ENCODE measurements around the gene TCF7L1.
"Not testable (repeated sequence)": the region's sequence is repeated elsewhere in the genome, so short reads cannot be mapped to it uniquely, and the experiment has no call there.

TCF7L1 gene, protein sequence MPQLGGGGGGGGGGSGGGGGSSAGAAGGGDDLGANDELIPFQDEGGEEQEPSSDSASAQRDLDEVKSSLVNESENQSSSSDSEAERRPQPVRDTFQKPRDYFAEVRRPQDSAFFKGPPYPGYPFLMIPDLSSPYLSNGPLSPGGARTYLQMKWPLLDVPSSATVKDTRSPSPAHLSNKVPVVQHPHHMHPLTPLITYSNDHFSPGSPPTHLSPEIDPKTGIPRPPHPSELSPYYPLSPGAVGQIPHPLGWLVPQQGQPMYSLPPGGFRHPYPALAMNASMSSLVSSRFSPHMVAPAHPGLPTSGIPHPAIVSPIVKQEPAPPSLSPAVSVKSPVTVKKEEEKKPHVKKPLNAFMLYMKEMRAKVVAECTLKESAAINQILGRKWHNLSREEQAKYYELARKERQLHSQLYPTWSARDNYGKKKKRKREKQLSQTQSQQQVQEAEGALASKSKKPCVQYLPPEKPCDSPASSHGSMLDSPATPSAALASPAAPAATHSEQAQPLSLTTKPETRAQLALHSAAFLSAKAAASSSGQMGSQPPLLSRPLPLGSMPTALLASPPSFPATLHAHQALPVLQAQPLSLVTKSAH

DNA sequence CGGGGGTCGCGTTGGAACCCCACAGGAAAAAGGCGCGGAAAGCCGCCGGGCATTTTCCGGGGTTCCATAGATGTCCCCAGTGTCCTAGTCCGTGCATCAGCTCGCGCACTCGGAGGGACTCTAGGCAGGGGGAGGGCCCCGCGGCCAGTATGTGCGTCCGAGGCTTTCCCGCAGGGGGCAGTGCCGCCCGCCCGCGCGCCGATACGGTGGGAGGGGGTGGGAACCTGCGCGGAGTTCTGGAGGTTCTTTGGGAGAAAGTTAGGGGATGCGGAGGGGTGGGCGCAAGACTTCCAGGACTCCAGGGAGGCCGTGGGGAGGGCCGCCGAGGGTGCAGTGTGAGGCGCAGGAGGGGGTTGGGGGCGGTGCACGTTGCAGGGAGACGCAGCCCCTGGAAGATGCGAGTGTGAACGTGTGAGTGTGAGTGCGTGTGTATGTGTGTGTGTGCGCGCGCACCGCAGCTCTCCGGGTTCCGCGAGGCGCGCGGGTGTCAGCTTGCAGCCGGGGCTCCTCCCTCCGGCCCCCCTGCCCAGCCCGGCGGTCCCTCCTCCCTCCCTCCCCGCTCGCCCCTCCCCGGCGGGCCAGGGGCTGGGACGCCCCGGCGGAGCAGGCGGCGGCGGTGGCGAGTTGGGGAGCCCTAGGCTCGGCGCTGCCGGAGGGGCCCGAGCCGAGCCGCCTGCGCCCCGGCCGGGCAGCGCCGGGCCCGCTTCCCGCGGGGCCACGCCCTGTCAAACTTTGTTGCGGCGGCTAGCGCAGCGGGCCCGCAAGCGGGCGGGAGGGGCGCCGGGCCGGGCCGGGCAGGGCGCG is at the start of gene TCF7L1:
Gene TCF7L1 (plus strand): TSS at position 559 of the 804 bp plus-strand sequence. CDS start 293 bp downstream, outside the sequence.
- DNase-seq (ENCODE audit: low read depth in 2 of 2) = no peak

DNA sequence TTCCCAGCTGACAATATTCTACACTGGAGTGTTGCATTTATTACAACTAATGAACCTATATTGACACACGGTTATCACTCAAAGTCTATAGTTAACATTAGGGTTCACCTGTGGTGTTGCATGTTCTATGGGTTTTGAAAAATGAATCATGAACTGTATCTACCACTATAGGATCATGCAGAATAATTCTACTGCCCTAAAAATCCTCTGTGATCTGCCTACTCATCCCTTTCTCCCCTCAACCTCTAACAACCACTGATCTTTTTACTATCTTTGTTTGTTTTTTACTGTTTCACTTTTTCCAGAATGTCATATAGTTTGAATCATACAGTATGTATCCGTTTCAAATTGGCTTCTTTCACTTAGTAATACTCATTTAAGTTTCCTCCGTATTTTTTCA is 47.6 kb upstream of the TCF7L1 start:
- DNase-seq (ENCODE audit: low read depth in 2 of 2) = no peak

DNA sequence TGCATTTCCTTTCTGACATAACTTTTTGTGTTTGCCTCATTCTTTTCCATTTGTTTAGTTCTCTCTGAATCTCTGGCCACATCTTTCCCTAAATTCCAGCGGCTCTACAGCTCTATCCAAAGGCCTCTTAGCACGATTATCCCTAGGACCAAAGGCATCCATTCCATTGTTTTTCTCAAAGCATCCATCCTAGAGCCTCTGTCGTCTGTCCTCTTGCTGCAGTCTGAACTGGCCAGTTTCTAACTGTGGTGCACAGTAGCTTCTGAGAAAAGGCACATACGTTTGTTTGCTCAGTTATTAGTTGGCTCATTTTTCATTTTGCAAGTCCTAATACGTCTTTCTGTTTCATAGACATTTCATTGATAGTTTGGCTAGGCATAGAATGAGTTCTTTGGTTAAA is 45.7 kb upstream of the TCF7L1 start:
- DNase-seq (ENCODE audit: low read depth in 2 of 2) = no peak

DNA sequence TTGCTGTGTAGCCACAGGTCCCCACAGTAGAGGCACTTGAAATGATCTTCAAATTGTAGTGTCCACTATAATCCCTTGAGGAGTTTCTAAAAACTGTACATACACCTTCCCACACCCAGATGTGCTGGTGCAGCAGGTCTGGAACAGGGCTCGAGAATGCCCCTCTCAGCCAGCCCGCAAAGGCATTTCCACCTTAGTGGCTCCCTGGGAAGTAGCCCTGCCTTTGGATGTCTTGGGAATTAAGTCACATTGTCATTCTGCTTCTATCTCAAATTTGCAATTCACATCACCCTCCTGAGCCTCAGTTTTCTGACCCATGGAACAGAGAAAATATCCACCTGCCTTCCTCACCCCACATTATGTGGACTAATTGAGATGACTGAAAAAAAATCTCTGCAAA is 44.3 kb upstream of the TCF7L1 start:
- no peak for DNase-seq (ENCODE audit: low read depth in 2 of 2)

DNA sequence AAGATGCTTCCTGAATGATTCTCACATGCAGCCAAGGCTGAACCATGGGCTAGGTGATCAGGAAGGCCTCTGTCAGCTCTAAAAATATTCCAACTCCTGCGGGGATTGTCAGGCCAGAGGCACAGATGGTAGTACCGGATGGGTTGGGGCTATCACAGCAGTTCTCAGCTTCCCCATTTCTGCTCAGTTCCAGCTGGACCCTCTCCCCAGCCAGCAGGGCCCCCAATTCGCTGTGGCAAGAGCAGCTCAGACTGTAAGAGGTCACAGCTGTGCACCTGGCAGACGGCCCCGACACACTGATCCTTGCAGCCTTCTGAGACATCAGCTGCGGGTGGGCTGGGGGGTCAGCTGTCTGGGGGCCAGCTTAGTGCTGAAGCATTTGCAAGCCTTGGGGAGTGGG is 43.6 kb upstream of the TCF7L1 start:
- DNase-seq (ENCODE audit: low read depth in 2 of 2) = no peak

DNA sequence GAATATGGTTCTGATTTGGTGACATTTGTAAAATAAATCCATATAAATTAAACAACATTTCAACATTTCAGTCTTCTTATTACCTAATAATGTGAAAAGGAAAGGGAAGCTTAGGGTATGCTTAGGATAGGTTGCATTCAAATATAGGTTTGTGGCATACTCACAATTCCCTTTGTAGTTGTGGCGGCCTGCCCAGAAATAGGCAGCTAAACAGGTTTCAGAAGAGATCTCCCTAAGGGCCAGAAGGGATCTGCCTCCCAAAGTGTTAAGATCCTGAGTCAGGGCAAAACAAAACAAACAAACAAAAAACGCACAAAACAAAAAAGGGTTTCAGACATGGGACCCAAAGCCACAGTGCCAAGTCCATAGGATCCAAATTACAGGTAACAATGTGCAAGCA is 41.4 kb upstream of the TCF7L1 start:
- DNase-seq (ENCODE audit: low read depth in 2 of 2) = no peak

DNA sequence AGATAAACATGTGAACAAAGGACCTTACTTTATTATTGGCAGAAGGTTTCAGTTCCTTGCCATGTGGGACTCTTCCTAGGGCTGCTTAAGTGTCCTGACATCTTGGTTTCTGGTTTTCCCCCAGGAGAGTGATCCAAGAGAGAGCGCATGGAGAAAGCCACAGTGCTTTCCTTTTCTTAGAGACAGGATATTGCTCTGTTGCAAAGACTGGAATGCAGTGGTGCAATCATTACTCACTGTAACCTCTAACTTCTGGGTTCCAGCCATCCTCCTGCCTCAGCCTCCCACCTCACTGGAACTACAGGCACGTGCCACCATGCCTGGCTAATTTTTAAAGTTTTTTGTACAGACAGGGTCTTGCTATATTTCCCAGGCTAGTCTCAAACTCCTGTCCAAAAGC is 38.1 kb upstream of the TCF7L1 start:
- no peak for DNase-seq (ENCODE audit: low read depth in 2 of 2)

DNA sequence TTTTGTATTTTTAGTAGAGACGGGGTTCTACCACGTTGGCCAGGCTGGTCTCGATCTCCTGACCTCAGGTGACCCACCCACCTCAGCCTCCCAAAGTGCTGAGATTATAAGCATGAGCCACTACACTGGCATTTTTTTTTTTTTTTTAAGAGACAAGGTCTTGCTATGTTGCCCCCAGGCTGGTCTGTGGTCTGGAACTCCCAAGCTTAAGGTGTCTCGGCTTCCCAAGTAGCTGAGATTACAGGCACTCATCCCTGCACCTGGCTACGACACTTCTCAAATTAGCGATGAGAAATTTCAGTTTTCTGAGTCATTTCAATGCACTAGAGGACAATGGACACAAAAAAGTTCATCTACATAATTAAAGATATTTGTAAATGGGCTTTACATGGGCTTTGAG is 36.6 kb upstream of the TCF7L1 start:
- no peak for DNase-seq (ENCODE audit: low read depth in 2 of 2)

DNA sequence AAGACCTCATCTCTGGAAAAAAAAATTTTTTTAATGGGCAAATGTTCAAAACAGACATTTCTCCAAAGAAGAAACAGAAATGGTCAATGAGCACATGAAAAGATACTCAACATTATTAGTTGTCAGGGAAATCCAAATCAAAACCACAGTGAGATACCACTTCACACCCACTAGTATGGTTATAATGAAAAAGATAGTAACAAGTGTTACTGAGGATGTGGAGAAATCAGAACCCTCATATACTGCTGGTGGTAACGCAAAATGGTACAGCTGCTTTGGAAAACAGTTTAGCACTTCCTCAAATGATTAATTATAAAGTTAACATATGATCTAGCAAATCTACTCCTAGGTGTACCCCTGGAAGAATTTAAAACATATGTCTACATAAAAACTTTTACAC is 29.0 kb upstream of the TCF7L1 start:
- DNase-seq (ENCODE audit: low read depth in 2 of 2) = no peak

DNA sequence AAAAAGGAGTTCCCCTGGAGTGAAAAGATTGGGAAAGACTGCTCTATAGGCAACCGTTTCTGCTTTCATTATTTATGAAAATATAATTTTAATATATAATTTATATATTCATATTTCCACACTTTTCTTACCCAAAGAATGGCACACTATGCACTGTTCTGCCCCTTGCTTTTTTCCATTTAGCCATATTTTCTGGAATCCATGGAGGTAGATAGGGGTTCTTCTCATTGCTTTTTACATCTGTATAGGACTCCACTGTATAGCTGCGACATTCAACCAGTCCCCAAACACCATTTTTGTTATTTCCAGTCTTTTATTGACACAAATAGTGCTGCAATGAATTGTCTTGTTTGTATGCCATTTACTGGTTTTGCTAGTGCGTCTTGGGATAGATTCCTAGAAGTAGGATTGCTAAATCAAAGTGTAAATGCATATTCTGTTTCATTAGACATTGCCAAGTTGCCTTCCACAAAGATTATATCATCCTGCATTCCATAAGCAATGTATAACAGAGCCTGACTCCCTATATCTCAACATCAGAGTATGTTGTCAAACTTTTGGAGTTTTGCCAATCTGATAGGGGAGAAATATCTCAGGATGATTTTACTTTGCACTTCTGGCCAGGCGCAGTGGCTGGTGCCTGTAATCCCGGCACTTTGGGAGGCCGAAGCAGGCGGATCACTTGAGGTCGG is 26.6 kb upstream of the TCF7L1 start:
- no peak for DNase-seq (ENCODE audit: low read depth in 2 of 2)

DNA sequence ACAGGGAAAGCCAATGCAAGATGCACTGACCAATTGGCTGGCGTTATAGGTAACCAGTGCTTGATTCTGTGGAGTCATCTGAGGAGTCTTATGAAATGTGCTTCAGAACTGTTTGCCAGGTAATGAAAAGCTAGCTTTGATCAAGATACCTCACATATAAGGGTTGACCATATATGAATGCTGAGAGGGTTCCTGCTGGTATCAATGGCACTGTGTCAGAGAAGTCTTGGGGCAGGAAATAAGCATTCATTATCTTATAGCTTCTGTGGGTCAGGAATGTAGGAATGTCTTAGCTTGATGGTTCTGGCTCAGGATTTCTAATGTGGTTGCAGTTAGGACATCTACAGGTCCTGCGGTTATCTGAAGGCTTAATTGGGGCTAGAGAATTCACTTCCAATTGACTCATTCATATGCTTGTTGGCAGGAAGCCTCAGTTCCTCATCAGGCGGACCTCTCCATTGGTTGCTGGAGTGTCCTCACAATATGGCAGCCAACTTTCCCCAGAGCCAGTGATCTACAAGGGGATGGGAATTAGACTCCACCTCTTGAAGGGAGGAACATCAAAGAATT is 22.1 kb upstream of the TCF7L1 start:
- DNase-seq (ENCODE audit: low read depth in 2 of 2) = no peak

DNA sequence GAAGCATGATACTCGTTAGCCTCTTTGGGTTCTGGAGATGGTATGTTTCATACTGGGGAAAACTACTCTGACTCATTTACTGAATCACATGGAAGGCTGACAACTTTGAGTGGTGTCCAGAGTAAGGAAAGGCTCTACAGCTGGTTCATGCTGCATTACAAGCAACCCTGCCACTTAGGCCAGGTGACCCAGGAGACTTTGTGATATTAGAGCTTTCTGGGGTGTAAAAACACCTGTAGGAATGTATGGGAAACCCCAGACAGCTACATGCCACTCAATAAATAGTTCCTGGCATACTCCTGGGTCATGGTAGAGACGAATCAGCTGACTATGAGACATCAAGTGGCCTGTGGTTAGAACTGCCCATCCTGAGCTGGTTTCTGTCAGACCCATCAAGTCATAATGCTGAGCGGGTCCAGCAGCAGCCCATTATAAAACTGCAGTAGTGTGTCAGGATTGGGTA is 21.3 kb upstream of the TCF7L1 start:
- no peak for DNase-seq (ENCODE audit: low read depth in 2 of 2)

DNA sequence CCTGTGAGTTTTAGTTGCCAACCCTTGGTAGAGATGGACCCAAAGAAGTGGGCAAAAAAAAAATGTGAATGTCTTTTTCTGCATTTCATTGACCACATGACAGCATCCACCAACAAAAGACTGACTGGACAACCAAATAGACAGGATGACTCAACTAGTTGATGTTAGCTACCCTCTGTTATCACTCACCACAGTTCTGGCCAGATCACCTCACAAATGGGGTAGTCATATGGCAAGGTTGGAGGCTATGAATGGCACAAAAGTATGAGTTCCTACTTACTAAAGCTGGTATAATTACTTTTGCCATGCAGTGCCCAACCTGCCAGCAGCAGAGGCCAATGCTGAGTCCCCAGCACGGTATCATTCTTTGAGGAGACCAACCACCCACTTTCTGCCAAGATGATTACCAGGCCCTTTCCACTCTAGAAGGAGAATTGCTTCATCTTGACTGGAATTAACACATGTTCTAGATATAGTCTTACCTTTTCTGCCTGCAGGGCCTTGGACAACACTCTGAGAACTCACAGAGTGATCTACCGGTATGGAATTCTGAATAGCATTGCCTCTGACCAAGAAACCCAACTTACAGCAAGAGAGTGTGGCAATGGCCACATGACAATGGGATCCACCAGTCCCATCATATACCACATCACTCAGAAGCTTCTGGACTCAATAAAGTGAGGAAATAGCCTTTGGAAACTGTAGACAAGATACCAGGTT is 20.1 kb upstream of the TCF7L1 start:
- DNase-seq (ENCODE audit: low read depth in 2 of 2) = no peak

DNA sequence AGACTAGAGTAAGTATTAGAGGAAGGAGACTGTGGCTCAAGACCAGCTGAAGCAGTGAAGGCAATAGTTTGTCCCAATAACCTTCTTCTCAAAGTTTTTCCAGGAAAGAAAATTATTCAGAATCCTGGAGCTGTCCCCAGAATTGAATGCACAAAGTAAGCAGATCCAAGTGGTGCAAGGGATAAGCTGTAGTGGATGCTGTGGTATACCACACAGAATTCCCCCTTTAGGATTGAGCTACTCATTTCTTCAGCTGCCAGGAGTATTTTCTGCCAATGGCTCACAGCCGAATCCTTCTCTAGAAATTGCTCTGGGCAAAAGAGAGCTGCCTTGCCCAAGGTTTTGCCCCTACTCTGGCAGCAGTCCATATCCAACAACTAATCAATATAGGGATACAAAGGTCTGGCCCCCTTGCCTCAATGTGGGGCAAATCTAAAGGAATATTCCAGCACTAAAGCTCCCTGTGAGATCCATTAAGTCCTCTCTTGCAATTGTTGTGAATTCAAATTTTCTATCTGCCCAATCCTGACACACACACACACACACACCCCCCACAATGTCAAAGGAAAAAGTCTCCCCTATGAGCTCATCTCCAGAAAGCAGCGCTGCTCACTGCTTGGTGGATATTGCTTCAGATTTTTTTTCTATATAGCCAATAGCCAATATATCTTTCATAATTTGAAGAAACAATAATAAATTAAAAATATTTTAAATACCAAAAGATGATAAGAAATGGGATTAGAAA is 18.4 kb upstream of the TCF7L1 start:
- DNase-seq (ENCODE audit: low read depth in 2 of 2) = no peak

DNA sequence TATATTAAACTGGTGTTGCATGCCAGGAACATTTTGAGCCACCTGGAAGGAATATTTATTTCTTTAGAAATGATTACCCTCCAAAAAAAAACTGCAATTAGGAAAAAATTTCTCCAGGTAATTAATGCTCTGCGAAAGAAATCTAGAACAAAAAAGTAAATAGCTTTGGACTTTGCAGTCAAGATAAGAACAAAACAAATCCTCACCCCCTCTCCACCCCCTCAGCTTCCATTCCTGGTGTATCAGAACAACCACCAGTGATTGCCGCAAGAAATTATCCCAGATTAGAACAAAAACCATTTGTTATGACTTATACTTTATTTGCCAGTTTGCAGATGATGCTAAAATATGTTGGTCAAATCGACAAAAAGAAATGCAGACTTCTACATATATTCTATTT is 17.0 kb upstream of the TCF7L1 start:
- DNase-seq (ENCODE audit: low read depth in 2 of 2) = no peak

DNA sequence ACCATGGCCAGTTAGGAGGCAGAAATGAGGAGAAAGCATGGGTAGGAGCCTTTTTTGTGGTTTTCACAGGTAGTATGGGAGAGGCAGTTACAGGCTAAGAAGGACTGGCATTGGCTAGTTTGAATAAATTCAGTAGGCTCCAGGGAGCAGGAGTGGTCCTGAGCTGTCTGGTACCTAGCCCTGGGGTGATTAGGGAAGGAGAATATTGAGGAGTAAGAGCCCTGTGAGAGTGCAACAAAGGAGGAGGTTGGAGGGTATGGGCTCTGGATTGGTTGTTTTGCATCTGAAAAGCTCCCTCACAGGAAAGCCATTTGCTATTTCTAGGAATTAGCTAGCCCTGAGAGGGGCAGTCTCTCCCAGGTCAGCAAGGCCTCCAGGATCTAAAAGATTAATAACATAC is 13.3 kb upstream of the TCF7L1 start:
- no peak for DNase-seq (ENCODE audit: low read depth in 2 of 2)

DNA sequence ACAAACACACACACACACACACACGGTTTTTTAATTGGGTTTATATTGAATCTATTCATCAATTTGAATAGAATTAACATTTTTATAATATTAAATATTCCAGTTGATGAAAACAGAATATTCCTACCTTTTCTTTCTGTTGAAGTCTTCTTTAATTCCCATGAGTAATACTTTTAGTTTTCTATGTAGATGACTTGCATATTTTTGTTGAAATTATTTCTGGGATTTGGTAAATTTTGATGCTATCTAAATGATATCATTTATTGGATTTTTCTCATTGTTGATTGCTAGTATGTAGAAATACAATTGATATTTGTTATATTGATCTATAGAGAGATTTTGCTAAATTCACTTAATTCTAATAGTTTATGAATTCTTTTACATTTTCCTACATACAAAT is 12.8 kb upstream of the TCF7L1 start:
- no peak for DNase-seq (ENCODE audit: low read depth in 2 of 2)

DNA sequence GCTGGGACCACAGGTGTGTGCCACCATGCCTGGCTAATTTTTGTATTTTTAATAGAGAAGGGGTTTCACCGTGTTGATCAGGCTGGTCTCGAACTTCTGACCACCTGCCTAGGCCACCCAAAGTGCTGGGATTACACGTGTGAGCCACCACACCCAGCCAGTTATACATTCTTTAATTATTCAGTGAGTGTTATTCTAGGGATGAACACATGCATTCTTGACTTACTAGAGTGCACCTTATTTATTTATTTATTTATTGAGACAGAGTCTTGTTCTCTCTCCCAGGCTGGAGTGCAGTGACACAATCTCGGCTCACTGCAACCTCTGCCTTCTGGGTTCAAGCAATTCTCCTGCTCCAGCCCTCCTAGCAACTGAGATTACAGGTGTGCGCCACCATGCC is 6.7 kb upstream of the TCF7L1 start:
- DNase-seq (ENCODE audit: low read depth in 2 of 2) = not testable (repeated sequence)

DNA sequence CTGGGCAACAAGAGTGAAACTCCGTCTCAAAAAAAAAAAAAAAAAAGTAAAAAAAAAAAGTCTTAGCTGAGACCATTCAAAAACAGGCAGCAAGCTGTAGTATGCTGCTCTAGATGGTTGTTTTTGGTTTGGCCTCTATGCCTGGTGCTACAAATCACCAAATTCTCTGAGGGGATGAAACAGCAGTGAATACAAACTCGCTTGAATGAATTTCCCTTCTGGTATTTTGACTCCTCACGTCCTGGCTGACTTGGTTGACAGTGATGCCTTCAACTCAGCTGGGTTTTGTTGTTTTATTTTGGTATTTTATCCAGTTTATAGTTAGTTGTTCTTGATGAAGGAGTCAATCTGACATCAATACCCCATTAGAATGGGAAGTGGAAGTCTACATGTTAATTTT is 3.3 kb upstream of the TCF7L1 start:
- DNase-seq (ENCODE audit: low read depth in 2 of 2) = no peak

DNA sequence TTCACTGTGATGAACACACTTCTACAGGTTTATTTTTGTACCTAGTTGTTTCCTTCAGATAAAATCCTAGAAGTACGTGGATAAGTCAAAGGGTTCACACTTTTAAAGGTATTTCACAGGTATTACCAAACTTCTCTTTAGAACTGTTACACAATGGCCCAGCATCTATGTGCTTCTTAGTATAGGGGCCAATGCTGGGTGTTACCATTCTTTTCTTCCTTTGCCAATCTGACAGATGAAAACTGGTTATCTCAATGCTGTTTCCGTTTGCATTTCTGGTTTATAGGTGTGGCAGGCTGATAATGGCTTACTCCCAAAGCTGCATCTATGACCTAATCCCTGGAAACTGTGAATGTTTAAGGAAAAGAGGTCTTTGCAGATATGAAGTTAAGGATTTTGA is 2.8 kb upstream of the TCF7L1 start:
- DNase-seq (ENCODE audit: low read depth in 2 of 2) = no peak
